NCI-H2196 (cell line): Measurements from ENCODE around the gene MRTFB.

ENCODE experiments used
- DNase-seq: peaks from one replicate; lab custom pipeline; 2025; ENCODE audit not compliant: unreplicated experiment; lab: John Stamatoyannopoulos, UW

The MRTFB gene

DNA sequence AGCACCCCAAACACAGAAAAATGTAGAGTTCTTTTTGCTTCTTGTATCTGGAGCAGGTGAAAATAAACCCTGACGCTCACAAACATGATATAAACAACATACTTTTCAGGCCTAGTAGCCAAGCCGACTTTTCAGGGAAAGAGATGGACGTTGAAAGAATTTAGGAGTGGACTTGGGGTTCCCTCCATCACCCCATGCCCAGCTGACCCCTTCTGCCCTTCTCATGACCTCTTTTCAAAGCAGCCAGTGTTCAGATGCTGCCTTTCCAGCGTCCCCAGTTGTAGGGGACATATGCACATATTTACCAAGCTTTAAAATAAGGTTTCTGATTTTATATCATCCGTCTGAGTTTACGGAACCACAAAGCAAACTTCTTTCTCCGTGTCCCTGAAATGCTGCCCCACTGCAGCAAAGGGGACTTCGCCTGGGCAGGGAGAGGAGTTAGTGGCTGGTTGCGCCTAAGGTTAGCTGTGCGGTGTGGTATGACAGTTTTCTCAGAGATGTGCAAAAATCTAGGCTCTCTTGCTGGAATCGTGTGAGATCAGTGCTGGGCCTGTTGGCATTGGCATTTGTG is 235.5 kb downstream of the MRTFB start:
- DNase-seq, result no peak

DNA sequence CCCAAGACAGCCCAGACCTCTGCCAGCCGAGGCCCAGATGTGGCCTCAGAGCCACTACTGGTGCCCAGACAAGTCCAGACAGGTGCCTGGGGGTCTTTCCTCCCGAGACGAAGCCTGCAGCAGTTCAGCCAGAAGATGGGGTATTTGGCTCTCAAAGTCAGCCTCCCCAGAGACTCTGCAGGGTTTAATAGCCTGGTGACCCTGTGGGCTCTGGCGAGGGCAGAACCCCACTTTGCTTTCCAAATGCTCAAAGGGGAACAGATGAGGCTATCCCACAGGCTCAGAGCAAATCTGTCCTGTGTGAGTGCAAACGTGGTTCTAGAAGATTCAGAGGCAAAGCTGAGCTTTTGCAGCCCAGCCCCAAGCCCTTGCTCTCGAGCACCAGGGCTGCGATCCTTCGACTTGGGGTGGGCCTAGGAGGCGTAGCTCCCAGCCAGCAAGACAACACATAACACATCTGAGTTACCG is 236.0 kb downstream of the MRTFB start:
- DNase-seq, result no peak

DNA sequence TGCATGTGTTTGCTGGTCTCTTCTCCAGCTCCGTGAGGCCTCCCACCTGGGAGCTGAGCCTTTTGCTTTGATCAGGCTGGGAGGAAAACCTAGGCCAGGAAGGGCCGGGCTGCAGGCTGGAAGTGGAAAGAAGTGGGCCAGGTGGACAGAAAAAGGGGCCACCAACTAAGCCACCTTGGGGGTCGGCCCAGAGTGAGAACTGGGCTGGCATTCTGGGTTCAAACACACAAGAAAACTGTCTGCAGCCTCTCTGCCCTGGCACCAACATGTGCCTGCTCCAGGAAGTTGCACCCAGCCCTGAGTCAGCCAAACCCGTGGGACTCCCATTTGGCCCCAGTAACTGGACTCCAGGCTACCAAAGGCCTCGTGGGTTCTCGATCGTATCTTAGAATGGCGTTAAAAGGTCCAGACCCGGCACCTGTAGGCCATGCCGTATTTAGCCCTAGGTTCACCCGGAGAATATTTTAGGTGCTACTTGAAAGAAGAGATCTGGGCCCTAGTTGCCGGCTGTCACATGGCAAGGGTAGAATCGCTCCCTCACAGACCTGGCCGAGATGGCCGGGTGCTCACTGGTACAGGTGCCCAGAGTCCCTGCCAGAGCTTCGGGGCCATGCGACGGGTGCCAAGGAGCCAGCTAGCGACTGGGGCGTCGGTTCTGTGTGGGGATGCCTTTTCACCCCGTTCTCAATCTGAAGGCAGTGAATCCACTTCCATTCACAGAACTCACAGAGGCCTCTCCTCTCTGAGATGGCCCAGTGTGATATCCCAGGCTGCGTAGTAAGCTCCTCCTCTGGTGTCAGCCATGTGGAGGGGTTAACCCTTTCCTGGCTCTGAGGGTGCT is 236.6 kb downstream of the MRTFB start:
- DNase-seq, result no peak

DNA sequence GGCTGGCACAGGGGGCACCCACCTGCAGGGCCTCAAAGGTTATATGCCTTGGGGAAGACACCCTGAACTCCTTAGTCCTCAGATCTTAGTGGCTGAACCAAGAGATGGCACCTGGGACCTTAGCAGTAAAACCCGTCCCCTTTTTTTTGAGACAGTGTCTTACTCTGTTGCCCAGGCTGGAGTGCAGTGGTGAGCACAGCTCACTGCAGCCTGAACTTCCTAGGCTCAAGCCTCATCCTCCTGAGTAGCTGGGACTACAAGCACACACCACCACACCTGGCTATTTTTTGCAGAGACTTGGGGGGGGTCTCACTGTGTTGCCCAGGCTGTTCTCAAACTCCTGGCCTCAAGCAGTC is 237.2 kb downstream of the MRTFB start:
- no peak for DNase-seq

DNA sequence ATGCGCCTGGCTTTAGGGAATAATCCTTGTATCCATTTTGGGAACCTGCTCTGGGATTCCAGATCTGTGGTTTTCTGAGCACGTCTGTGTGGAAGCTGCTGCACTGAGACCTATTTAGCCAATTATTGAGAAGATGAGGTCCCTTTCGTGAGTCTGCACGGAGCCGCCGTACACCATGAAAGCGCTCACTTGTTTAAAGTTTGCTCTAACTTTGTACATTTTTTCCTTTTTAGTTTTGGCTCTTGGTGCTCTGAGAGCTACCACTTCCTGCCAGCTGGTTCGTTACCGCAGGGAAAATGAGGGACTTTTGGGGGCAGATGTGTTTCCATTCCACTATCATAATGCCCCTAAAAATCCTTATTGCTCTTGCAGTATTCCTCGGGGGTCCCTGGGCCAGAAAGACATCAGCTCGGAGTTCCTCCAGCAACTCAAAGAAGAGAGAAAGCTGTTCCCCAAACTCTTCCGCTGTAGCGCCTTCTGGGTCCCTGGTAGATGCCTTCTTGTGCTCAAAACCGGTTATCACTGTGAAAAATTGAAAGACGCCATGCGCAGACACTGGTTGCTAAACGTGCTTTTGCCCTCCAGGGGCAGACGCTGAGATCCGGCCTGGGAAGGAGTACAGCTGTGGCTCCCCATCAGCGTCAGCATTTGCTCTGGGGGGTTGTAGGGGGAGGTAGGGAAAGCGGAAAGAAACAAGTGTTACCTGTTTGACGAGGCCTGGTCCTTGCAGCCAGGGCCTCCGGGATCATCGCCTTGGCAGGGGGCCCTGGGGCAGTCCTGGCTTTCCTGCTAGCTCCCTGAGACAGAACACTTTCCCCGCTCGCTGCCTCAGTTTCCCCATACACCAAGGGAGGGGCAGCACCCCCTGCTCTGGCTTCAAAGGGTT is 238.1 kb downstream of the MRTFB start:
- no peak for DNase-seq

DNA sequence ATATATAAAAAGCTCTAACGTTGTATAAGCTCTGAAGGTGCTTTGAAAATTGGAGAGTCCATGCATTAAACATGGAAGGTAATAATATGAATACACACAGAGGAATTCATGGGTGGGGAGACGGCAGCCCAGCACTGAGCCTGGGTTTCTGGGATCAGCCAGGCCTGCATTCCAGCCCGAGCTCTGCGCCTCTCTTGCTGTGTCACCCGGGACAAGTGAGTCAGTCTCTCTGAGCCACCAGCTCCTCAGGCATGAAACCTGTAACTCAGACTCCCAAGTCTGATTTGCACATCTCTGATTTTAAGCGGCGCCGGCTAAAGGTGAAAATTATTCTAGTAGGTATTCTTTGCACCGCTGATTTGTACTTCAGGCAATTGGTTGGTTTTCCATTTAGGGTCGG is 238.8 kb downstream of the MRTFB start:
- DNase-seq, result no peak

DNA sequence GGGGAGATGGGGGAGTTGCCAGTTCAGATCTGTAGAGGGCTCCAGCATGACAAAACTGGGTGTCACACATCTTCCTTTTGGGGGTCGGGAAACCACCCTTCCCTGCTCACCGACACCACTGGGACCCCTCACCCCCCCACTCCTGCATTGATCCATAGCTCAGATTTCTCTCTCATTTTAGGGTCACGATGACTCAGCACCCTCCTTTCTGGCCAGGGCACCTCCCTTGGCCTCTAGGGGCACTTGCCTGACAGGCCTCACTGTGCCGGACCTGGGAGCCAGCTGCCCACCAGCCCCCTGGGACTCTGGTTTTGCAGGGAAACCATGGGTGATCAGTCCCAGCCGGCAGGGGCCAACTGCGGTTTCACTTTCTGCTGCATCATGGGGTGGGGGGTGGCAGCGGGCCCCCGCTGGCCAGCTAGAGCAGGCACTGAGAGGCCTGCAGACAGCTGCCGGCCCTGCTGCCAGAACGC is 239.4 kb downstream of the MRTFB start:
- no peak for DNase-seq

DNA sequence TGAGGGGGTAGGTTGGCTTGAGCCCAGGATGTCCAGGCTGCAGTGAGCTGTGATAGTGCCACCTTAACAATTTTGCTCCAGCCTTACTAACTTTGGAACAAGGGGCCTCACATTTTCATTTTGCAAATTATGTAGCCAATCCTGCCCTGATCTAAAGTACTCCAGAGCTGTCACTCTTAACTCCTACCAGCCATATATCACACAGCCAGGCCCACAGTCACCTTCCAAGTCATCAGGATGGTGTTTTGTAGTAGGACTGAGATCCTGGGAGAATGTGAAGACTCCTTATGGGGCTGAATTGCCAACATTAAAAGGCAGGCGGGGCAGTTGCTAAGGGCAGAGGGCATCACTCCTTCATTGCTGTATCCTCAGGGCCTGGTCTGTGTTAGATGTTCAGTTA is 243.0 kb downstream of the MRTFB start:
- no peak for DNase-seq

DNA sequence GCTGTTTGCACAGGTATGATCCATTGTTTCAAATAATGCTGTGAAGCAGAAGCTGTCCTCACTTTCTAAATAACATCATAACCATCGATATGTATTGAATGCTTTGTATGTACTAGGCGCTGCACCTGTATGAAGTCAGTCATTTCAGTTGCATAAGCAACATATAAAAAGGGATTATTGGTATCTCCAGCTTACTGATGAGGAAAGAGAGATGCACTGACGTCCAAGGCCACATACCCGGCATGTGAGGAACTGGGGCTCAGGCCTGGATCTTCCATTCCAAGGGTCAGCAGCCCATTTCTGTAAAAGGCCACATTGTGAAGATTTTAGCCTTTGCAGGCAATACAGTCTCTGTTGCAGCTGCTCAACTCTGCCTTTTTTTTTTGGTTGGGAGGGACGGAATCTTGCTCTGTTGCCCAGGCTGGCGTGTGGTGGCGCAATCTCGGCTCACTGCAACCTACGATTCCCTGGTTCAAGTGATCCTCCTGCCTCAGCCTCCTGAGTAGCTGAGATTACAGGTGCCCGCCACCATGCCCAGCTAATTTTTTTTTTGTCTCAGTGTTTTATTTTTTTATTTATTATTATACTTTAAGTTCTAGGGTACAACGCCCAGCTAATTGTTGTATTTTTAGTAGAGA is 244.7 kb downstream of the MRTFB start:
- DNase-seq, result no peak
